ENCODE results near the gene ATG4B.
"Not testable (repeated sequence)": the region's sequence is repeated elsewhere in the genome, so short reads cannot be mapped to it uniquely, and the experiment has no call there.

ATG4B gene

DNA sequence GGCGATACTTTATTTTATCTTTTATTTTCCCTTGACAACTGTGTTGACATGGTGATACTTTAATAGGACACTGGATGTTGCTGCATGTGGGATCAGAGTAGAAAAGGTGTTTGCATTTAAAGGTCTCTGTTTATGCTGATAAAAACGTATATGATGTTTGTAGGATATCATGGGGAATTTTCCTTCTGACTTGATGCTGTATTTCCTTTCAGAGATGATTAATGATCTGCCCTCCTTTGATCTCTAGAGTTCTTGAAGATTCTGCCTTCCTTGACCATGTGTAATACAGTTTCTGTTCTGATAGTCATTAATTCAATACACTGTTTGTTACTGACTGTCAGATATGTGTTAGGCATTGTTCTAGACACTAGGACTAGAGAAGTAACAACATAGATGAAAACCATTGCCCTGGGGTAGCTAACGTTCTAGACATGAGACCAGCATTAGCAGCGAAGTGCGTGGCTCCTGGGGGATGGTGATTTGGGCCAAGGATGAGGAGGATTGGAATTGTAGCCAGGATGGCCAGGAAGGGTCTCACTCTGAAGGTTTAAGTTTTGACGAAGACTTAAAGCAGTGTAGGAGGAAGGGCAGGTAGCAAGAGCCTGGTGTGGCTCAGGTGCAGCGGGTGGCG, 2.8 kb downstream of the ATG4B start:
- no peak for DNase-seq

- peak; percentile 45 to 61 (median 49) for DNase-seq
Observed at GRCh38 chr2:241641631-241642030, 4.1 kb downstream of the ATG4B start.

- DNase-seq: no peak
Observed at GRCh38 chr2:241645056-241645914, 7.8 kb downstream of the ATG4B start.

DNA sequence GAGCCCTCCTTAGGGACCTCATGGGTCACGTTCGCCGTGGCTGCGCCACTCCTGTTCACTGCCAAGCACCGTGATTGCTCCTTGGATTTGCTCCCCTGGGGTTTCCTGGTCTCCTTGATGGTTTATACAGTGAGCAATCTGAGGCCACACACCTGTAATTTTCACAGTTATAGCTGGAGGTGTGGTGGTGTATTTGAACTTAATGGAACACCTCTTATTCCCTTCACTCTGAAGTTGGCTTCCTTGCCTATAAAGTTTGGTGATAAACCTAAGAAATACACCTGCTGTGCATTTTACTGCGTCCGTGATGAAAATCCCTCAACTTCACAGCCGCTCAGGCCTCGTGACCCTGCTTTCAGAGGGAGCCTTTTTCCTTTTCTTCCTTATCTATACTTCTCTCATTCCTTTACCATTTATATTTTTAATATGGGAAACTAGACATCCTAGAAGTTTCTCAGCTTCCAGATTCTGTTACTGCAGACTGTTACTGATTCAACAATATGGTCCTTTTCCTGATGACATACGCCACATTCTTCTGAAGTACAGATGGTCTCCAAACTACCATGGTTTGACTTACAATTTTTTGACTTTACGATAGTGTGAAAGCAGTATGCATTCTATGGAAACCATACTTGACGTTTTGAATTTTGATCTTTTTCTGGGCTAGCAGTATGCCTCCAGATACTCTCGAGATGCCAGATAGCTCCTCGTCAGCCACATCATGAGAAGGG, 8.6 kb downstream of the ATG4B start:
- no peak for DNase-seq

DNA sequence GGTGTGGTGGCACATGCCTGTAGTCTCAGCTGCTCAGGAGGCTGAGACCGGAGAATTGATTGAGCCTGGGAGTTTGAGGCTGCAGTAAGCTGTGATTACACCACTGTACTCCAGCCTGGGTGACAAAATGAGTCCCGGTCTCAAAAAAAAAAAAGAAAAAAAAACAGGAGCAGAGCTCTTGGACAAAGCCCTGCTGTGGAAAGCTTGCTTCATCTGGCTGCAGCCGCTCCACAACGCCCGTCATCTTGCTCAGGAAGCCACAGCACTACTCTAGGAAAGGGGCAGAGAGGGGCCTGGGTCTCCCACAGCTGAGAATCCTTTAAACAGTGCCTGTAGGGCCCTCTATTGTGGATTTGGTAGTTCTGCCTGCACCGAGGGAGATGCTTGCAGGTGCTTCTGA, 11.0 kb downstream of the ATG4B start:
- DNase-seq: no peak

DNA sequence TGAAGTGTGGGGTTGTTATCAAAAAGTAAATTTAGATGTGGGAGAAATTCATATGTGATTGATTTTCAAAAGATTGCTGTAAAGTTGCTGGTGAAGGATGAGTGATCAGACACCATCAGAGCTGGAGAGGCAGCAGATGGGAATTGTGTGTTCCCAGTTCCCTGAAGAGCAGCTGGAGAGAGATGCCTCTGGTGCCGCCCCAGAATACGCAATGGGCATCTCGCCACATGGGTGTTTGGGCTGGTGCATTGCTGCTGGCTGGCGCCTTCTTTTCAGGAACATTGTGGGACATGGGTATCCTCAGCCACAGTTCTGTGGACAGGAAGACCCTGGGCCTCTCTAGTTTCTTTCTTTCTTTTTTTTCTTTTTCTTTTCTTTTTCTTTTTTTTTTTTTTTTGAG, 11.9 kb downstream of the ATG4B start:
- no peak for DNase-seq

DNA sequence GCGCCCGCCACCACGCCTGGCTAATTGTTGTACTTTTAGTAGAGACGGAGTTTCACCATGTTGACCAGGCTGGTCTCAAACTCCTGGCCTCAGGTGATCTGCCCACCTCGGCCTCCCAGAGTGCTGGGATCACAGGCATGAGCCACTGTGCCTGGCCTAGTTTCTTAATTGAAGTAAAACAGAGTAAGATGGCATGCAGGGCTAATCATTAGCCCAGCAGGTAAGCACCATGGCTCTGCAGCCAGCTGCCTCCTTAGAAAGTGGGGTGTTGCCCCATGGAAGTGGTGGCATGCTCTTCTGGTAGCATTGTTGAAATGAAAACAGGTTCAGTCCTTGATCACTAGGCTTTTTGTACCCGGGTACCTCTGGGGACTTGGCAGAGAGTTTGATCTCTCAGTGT, 12.4 kb downstream of the ATG4B start:
- no peak for DNase-seq

- DNase-seq: no peak
Observed at GRCh38 chr2:241652142-241652541, 14.6 kb downstream of the ATG4B start.

DNA sequence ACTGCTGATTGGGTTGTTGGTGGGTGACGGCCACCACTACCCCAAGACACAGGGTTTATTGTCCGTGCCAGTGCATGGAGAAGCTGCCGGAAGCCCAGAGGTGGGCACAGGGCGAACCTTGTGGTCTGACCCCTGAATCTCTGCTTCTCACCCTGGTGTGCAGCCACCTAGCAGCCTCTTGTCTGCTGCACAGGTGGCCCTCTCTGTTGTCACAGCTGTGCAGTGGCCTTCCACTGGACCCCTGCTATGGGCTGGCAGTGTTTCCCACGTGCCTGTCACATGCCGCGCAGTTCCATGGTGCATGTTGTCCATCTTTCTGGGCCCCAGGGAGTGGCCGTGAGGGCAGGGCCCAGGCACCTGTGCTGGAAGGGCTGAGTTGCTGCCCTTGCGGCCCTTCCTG, 15.2 kb downstream of the ATG4B start:
- DNase-seq: no peak

DNA sequence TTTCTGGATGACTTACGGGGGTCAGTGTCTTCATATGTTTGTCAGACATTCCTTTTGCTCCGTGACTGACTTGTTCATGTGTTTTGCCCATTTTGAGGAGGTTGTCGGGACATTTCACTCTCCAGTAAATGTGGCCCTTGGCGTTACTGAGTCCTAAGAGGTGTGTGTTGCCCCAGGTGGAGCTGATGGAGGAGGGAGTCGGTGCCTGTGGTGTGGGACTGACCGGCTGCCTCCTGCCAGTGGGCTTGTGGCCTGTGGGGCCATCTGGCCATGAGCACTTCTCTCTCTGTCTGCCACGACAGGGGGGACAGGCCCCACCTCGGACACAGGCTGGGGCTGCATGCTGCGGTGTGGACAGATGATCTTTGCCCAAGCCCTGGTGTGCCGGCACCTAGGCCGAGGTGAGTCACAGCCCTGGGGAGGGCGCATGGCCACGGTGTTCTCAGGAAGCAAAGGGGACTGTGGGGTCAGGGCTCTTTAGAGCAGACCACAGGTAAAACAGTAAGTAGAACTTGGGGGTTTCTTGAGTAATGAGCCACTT, 15.8 kb downstream of the ATG4B start:
- DNase-seq: no peak

DNA sequence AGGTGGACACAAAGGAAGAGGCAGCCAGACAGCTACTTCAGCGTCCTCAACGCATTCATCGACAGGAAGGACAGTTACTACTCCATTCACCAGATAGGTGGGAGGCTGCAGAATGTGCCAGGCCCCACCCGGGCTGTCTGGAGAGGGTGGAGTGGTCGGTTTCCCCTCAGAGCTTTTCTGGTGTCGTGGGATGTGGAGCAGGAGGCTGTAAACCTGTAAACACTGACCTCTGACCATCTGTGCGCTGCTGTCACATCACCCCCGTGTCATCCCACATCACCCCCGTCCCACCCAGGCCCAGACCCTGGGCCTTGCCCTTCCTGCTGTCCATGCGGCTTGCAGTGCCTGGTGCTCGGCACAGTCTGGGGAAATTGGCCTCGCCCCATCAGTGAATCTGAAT, 17.1 kb downstream of the ATG4B start:
- no peak for DNase-seq

- DNase-seq: no peak
Observed at GRCh38 chr2:241655516-241656189, 18.2 kb downstream of the ATG4B start.

DNA sequence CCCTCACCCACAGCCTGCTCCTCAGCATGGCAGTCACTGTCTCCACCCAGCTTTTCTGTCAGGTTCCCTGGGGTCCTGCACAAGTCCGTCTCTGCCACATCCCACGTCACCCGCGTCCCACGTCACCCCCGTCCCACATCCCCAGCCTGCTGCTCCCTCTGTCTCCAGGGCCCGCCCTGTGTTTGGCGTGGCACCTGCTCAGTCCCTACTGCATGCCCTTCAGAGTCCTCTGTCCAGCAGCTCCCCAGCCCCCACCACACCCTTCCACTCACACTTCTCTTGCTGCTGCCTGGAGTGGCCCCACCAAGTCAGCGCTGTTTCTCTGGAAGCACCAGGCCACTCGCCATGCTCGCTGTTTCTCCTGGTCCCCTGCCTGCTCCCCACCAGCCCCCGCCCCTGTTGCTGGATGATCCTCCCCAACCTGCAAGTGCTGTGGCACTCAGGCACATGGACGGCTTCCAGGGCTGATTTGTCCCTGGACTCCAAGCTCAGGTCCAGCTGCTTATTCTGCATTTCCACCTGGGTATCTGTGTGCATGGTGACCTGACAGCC, 18.8 kb downstream of the ATG4B start:
- DNase-seq: no peak

DNA sequence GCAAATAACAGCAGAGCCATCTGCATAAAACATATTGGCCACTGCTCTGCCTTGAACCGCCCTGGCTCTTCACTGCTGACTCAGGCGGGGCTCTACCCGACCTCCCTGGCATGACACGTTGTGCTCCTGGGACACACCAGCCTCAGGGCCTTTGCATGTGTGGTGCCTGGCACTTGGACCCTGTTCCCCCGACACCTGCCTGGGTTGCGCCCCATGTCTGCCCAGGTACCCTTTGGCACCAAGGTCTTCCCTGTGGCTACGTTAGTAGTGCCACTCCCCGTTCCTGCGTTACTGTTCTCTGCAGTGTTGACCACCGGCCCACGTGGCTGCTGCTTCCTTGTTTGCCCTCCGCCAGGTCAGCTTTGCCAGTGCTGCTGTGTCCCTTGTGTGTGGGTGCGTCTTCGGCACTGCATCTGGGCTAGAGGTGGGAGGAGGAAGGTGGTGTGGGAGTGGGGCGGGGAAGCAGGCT, 20.3 kb downstream of the ATG4B start:
- DNase-seq: no peak

- peak in 1 of 3 donors; percentile 7 for DNase-seq
Observed at GRCh38 chr2:241658296-241658695, 20.8 kb downstream of the ATG4B start.

GRCh38 chr2:241659150-241659739, 21.8 kb downstream of the ATG4B start:
- DNase-seq: peak; percentile 52 to 58 (median 53)

DNA sequence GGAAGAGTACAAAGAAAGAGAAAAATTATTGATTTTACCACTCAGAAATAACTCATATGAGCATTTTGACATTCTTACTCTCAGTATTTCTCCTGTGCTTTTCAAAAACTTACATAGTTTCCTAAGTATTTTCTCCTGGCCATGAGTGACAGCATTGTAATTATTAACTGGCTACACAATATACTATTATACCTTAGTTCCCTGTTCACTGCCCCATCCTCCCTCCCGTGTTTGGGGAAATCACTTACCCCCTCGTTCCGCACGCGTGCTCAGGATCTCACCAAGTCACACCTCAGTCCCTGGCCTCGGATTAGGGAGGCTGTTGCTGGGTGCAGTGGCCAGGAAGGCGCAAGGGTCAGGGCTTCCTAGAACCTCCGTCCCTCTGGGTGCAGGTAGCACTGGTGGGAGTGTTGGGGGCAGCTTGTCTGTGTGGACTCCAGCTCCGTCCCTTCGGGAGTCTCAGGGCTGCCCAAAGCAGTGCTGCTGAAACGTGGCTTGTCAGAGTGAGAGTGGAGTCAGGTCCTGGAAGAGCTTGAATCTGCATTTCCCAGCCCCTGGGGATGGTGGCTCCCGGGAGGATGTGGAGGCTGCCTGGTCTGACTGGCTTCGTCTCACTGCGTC, 23.2 kb downstream of the ATG4B start:
- no peak for DNase-seq

DNA sequence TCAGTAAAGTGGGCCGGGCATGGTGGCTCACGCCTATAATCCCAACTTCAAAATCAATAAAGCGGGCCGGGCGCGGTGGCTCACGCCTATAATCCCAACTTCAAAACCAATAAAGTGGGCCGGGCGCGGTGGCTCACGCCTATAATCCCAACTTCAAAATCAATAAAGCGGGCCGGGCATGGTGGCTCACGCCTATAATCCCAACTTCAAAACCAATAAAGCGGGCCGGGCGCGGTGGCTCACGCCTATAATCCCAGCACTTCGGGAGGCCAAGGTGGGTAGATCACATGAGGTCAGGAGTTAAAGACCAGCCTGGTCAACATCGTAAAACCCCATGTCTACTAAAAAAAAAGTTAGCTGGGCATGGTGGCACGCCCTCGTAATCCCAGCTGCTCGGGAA, 25.2 kb downstream of the ATG4B start:
- DNase-seq: not testable (repeated sequence)

- no peak for DNase-seq
Observed at GRCh38 chr2:241665731-241666440, 28.4 kb downstream of the ATG4B start.

DNA sequence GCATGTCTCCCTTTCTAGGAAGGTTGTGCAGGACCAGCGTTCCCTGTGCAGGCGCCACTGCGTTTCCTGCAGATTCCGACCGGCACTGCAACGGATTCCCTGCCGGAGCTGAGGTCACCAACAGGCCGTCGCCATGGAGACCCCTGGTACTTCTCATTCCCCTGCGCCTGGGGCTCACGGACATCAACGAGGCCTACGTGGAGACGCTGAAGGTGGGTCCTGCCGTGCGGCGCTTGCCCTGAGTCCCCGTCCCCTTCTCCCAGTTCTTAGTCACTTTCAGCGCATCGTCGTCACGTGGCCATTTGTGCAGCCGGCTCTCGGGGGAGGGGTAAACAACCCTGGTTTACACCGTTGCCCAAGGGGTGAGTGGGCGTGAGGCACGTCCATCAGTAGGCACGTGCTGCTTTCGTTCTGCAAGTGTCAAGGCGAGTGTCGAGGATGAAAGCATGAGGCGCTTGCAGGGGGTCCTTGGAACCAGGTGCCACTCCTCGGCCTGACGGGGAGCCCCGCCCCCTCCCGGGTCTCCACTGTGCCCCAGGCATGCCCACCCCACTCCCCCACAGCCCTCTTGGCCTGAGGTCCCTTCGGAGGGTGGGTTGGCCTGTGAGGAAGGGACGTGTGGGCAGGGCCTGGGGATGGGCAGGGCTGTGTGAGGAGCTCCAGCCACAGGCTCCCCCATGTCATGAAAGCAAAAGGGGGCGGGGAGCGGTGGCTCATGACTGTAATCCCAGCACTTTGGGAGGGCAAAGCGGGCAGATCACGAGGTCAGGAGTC, 29.3 kb downstream of the ATG4B start:
- DNase-seq: no peak

Data from suppressor macrophage treated with lipopolysaccharide for 1 hour (primary cell).